Large intestine (tissue), 3 donors: ENCODE data around the gene MARK3. TPM values are rescaled to one million over a fixed set of nuclear protein-coding genes. Genes with fewer than 3 reads are reported as not detected.

Experiments
- DNase-seq, 2 donors: peaks; one replicate each; pipeline versions ENCODE4 v3.0.0 to v3.0.0-alpha.2; 2013
- H3K27ac ChIP-seq: one replicate; pipeline ENCODE4 v1.5.1; 2013; ENCODE audit warnings: low read length
- H3K27me3 ChIP-seq: 2 replicates; pipeline ENCODE4 v1.6.1; 2013; ENCODE audit warnings: low read length; ENCODE audit not compliant: control insufficient read depth, insufficient read depth
- H3K36me3 ChIP-seq: 2 replicates; pipeline ENCODE4 v1.6.1; 2013; ENCODE audit warnings: low read length; ENCODE audit not compliant: control insufficient read depth, insufficient read depth
- H3K4me1 ChIP-seq: one replicate; pipeline ENCODE4 v1.6.1; 2013; ENCODE audit warnings: low read length; ENCODE audit not compliant: control insufficient read depth, insufficient read depth
- H3K4me3 ChIP-seq: one replicate; pipeline ENCODE4 v1.5.1; 2013; ENCODE audit warnings: low read length
- H3K9me3 ChIP-seq: one replicate; pipeline ENCODE4 v1.6.1; 2013; ENCODE audit warnings: mild to moderate bottlenecking, low read depth, low read length, moderate library complexity; ENCODE audit not compliant: control insufficient read depth
- WGBS: methylation state at CpG from one replicate; pipeline ENCODE4 v1.1.5; 2013; ENCODE audit warnings: low lambda C conversion rate; ENCODE audit not compliant: insufficient coverage; 5-methylcytosine and 5-hydroxymethylcytosine counted together
- polyA plus RNA-seq: library from polyadenylated mRNA; unstranded; fragments of 120-200 nt; gene quantifications from one replicate; pipeline ENCODE4 v1.2.1, GENCODE V29; 2013

MARK3 gene
- polyA plus RNA-seq, 1 donor = 66.0 TPM

DNA sequence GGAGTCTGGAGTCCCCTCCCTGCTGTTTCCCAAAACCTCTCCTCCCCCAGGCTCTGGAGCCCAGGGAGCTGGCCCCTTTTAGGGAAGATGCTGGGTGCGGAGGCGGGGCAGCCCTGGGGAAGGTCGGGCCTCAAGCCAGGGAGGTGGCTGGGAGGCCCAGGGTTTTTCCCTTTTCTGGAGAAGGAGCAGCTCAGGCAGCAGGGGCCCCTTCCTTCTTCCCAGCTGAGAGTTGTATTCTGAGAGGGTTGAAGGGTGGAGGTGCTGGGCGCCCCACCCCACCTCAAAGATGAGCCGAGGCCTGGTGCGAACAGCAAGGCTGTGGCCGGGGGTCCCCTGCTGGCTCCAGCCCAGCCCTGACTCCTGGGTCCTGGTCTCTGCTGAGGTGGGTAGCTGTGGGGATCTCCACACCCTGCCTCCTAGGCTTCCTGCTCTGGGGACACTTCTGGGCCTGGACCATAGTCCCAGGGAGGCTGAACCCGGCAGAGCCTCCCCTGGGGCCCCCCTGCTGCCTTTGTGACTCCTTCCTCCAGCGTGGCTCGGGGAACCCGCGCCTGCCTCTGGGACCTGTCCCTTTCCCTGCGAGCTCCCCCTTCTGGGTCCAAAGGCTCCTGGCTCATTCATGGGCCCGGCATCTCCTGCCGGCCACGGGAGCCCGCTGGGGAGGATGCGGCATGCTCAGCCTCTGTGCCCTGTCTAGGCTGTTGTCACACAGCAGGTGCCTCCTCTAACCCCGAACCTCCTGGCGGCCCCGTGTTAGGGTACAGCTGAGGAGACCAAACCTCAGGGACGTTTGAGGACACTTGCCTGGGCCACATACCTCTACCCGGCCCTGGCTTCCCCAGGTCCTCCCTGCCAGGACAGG, 148.2 kb downstream of the MARK3 start:
- no peak overlapping the region for H3K4me3 ChIP-seq
- H3K27ac ChIP-seq = peak overlapping the region; percentile 78
- H3K36me3 ChIP-seq = peaks cover 35% of the 10 kb centered on the region
- no peaks in the 10 kb centered on the region for H3K27me3 ChIP-seq
- peaks cover 43% of the 10 kb centered on the region for H3K4me1 ChIP-seq
- peak in 1 of 2 donors; percentile 41 for DNase-seq
- no CpG with 5 or more reads among the region's 23 CpGs for WGBS
- H3K9me3 ChIP-seq = peaks cover 8% of the 10 kb centered on the region

DNA sequence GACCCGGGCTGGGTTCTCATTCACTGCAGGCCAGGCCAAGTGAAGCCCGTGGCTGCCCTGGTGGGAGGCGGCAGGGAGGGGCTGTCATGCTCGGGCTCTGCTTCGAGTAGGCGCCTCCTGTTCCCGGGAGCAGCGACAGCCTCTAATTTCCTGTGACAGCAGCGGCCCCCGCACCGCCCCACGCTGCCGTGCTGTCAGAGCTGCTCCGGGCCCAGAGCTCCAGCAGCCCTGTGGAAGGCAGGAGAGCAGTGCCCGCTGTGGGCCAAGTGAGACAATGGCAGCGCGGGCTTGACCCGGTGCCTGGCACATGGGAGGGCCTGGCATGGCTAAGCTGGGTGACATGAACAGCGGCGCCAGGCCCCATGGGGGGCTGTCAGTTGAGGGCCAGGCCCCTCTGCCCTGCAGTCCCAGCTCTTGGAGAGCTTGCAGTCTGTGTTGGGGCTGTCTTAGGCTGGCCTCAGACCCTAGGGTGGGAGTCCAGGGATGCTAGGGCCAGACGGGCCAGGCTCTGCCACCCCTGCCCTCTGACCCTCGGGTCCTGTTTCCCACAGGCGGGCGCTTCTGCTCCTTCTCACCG, 148.9 kb downstream of the MARK3 start:
- DNase-seq = no peak
- H3K4me3 ChIP-seq = no peak overlapping the region
- H3K36me3 ChIP-seq = peaks cover 35% of the 10 kb centered on the region
- no peaks in the 10 kb centered on the region for H3K27me3 ChIP-seq
- no CpG with 5 or more reads among the region's 25 CpGs for WGBS
- peaks cover 6% of the 10 kb centered on the region for H3K9me3 ChIP-seq
- H3K4me1 ChIP-seq = peaks cover 39% of the 10 kb centered on the region
- peak overlapping the region; percentile 78 for H3K27ac ChIP-seq

DNA sequence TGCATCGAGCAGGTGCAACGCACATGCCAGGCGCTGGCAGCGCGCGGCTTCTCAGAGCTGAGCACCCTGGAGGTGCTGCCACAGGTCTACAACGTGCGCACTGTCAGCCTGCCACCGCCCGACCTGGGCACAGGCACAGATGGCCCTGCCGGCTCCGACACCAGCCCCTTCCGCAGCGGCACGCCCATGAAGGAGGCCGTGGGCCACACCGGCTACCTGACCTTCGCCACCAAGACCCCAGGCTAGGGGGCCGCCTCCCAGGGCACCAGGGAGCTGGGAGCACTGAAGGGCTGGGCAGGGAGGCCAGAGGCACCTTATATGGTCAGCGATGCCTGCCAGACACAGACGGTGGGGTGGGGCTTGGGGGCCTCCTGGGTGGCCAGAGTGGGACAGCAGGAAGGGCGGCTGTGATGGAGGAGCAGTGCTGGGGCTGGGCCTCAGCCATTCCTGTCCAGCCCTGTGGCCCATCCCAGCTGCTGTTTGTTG, 149.4 kb downstream of the MARK3 start:
- H3K27me3 ChIP-seq = no peaks in the 10 kb centered on the region
- no peak overlapping the region for H3K4me3 ChIP-seq
- no CpG with 5 or more reads among the region's 22 CpGs for WGBS
- DNase-seq = no peak
- H3K27ac ChIP-seq = peak overlapping the region; percentile 38
- peaks cover 35% of the 10 kb centered on the region for H3K36me3 ChIP-seq
- H3K4me1 ChIP-seq = peaks cover 36% of the 10 kb centered on the region
- peaks cover 6% of the 10 kb centered on the region for H3K9me3 ChIP-seq

DNA sequence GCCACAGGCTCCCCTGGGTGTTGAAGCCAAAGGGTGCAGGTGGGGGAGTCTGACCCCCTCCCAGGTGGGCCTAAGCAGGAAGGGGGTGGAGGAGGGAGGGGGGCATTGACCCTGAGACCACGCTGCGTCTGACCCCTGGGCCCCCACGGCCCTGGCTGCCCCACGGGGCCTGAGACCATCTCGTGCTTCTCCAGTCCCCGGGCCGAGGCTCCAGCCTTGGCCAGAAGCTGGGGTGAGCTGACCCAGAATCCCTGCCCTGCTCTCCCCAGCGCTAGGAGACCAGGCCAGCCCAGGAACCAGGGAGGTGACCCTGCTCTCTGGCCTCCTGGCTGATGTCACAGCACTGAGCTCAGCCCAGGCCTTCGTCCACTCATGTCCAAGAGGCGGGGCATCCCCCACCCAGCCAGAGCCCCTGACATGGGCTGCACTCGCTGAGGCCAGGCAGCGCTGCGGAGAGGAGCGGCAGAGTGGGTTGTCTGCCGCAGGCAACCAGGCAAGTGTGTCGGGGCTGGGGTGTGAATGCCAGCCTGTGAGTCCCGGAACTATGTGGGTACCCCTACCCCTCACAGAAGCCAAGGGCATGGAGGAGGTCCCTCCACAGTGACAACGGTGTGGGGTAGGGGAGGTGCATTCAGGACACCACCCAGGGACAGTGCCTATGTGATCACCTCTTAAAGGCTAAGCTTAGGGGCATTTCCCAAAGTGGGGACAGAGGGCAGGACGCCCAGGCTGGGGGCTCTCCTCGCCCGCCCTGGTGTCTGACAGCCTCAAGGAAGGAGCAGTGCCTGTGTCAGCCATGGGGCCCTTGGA, 150.1 kb downstream of the MARK3 start:
- no peaks in the 10 kb centered on the region for H3K27me3 ChIP-seq
- no peak for DNase-seq
- H3K4me3 ChIP-seq = no peak overlapping the region
- H3K36me3 ChIP-seq = peaks cover 33% of the 10 kb centered on the region
- peaks cover 3% of the 10 kb centered on the region for H3K9me3 ChIP-seq
- WGBS = no CpG with 5 or more reads among the region's 21 CpGs
- H3K27ac ChIP-seq = peak overlapping the region; percentile 38
- H3K4me1 ChIP-seq = peaks cover 29% of the 10 kb centered on the region

DNA sequence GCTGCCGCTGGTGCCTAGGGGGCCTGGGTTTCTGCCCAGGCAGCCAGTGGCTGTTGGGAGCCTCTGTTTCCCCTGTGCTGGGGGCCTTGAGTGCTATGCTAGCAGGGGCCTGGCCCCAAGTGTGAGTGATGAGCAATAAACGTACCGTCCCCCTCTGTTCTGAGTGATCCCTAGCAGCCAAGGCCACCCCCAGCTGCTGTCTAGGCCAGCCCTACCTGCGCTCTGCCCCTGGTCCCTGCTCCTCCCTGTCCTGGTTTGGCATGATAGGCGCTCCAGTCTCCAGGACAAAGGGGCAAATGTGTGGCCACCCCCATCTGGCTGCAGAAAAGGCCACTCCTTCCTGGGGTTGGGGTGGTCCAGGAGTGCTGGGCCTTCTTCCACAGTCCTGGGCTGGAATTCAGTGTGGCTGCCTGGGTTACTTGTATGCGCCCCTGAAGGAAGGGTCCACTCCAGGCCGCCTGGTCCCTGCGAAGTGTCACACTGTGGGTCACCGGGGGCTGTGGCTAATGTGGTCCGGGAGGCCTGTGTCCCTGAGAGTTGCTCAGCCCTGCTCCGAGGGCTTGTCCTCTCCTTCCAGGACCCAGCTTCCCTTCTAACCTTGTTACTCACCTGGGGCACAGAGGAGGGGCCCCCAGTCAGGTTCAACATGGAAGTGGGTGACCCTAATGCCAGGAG, 150.8 kb downstream of the MARK3 start:
- no peak overlapping the region for H3K4me3 ChIP-seq
- H3K27ac ChIP-seq = no peak overlapping the region
- peaks cover 30% of the 10 kb centered on the region for H3K36me3 ChIP-seq
- peaks cover 30% of the 10 kb centered on the region for H3K4me1 ChIP-seq
- H3K9me3 ChIP-seq = peaks cover 3% of the 10 kb centered on the region
- DNase-seq = no peak
- no CpG with 5 or more reads among the region's 11 CpGs for WGBS
- no peaks in the 10 kb centered on the region for H3K27me3 ChIP-seq

GRCh38 chr14:103536693-103537092, 151.5 kb downstream of the MARK3 start:
- peaks cover 34% of the 10 kb centered on the region for H3K4me1 ChIP-seq
- no peaks in the 10 kb centered on the region for H3K27me3 ChIP-seq
- no peak overlapping the region for H3K4me3 ChIP-seq
- peaks cover 3% of the 10 kb centered on the region for H3K9me3 ChIP-seq
- DNase-seq = no peak
- H3K27ac ChIP-seq = no peak overlapping the region
- H3K36me3 ChIP-seq = peaks cover 25% of the 10 kb centered on the region
- no CpG with 5 or more reads among the region's 9 CpGs for WGBS

DNA sequence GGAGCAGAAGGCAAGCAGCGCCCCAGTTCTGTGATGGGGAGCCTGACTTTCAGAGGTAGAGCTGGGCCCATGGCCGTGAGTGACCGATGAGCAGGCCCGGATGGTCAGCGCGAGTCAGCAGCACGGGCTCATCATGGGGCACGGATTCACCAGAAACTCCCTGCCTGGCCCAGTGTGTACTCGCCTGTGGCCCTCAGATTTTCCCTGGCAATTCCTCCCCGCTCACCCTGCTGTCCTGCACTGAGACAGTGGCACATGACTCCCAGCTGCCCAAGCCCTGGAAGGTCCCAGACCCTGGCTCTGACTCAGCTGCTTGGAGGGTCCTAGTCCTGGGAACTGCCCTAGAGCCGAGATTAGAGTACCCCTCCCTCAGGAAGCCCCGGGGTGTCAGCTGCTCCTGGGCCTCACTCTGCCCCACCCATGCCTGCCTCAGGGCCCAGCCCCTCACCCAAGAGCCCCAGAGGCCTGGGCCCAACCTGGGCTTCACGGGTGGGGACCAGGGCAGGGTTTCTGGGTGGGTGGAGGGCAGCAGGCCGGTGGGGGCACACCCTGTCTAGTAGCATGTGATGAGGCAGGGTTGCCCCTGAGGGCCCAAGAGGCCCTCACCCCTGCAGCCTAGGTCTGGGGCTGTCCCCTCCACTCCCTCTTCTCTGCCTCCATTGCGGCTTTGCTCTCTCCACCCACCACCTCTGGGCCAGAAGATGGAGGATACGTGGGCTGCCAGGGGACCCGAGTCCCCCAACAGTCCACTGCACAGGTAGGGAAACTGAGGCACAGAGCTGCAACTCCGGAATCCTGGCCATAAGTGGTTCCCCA, 152.2 kb downstream of the MARK3 start:
- Histone ChIP-seq H3K36me3 (peaks cover 24% of the 10 kb centered on the region), H3K4me3 (no peak overlapping the region), H3K27ac (no peak overlapping the region), H3K4me1 (peaks cover 38% of the 10 kb centered on the region), H3K9me3 (peaks cover 3% of the 10 kb centered on the region), H3K27me3 (no peaks in the 10 kb centered on the region)
- DNase-seq = no peak
- no CpG with 5 or more reads among the region's 18 CpGs for WGBS

DNA sequence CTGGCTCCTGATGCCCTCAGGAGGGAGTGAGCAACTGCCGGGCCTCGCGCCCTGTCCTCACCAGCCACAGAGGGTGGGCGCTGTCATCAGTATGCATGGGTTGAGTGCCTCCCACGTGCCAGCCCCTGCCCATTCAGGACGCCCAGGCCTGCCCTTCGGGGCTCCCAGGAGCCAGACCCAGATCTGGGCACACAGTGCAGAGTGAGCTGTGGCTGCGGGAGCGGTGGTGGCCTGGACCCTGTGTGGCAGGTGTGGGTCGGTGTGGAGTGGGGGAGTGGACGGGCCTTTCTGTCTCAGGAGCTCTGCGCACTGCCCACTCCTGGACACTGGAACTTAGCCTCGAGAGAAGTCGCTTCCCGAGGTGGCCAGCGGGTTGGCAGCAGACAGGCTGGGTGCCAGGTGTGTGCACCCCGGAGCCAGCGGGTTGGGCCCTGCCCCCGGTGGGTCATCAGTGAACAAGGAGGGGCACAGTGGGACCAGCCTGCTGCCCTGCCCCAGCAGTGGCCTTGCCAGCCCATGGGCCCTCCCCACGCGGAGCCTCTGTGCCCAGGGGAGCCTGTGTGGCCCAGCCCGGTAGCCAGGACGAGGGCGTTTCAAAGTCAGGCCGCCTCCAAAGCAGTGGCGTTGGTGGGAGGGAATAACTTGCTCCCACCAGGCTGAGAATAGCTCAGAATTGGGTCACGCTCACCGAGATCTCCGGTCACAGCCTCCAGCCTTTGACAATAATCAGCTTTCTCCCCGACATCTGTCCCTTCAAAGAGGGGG, 153.3 kb downstream of the MARK3 start:
- Histone ChIP-seq H3K9me3 (peaks cover 3% of the 10 kb centered on the region), H3K4me3 (no peak overlapping the region), H3K4me1 (peaks cover 39% of the 10 kb centered on the region), H3K36me3 (peaks cover 16% of the 10 kb centered on the region), H3K27ac (no peak overlapping the region), H3K27me3 (no peaks in the 10 kb centered on the region)
- DNase-seq = no peak
- no CpG with 5 or more reads among the region's 30 CpGs for WGBS
